ENCODE measurements around the gene MSX1. TPM values are rescaled to one million over a fixed set of nuclear protein-coding genes. Genes with fewer than 3 reads are reported as not detected.

The MSX1 gene
- total RNA-seq, 1 donor from 2014 or later = 1.6 TPM

DNA sequence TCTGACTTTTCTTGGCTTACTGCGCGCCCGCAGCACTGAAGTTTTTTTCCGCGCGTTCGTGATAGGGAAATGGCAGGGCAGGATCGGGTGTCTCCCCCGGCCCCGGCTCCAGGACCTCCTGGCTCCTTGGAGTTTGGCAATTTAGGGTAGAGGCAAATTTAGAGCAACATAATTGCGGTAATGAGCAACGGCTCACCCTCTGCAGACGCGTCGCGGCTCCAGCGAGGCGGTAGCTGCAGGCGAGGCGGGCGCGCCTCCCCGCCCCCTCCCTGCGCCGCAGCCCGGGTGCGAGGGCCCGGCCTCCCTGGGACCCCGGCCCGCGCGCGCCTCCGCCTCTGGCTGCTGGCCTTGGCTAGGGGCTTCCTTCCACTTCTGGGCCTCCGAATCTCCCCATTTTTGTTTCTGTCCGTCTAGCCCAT is 6.2 kb downstream of the MSX1 start:
- no peak for DNase-seq (ENCODE audit: low read depth)
- peak overlapping the region; percentile 28 for H3K4me3 ChIP-seq (ENCODE audit: low read depth, low read length)
- TF ChIP-seq, protein P1, sequence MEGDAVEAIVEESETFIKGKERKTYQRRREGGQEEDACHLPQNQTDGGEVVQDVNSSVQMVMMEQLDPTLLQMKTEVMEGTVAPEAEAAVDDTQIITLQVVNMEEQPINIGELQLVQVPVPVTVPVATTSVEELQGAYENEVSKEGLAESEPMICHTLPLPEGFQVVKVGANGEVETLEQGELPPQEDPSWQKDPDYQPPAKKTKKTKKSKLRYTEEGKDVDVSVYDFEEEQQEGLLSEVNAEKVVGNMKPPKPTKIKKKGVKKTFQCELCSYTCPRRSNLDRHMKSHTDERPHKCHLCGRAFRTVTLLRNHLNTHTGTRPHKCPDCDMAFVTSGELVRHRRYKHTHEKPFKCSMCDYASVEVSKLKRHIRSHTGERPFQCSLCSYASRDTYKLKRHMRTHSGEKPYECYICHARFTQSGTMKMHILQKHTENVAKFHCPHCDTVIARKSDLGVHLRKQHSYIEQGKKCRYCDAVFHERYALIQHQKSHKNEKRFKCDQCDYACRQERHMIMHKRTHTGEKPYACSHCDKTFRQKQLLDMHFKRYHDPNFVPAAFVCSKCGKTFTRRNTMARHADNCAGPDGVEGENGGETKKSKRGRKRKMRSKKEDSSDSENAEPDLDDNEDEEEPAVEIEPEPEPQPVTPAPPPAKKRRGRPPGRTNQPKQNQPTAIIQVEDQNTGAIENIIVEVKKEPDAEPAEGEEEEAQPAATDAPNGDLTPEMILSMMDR (conservative IDR thresholded peaks at IDR 0.05; ENCODE audit: low read depth, low read length) = no peak

GRCh38 chr4:4866124-4866865 is 6.8 kb downstream of the MSX1 start:
- peak overlapping the region; percentile 28 for H3K4me3 ChIP-seq (ENCODE audit: low read depth, low read length)
- no peak for DNase-seq (ENCODE audit: low read depth)
- TF ChIP-seq, protein P1 (conservative IDR thresholded peaks at IDR 0.05; ENCODE audit: low read depth, low read length) = no peak

DNA sequence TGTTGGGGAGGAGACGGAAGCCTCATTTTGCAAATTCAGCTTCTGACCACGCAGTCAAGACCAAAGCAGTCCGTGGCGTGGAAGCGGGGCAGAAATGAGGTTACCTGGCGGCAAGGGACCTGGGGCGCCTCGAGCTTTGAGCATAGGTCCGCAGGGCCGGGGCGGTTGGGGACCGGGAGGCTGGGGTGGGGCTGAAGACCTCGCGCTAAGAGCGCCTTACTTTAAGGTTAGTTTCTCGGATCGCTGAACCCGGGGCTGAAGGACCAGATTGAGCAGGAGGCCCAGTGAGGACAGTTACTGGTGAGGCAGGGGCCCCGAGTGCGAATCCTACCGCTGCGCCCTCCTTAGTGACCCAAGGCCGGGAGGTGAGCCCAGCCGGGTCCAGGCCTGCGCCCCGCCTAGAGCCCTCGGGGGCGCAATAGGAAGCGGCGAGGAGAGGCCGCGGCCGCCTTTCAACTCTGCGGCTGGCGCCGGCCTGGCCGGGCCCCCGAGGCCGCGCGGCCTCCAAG is 7.5 kb downstream of the MSX1 start:
- H3K4me3 ChIP-seq (ENCODE audit: low read depth, low read length) = no peak overlapping the region
- TF ChIP-seq, protein P1 (conservative IDR thresholded peaks at IDR 0.05; ENCODE audit: low read depth, low read length) = no peak
- no peak for DNase-seq (ENCODE audit: low read depth)

- DNase-seq (ENCODE audit: low read depth) = no peak
- TF ChIP-seq, protein P1 (conservative IDR thresholded peaks at IDR 0.05; ENCODE audit: low read depth, low read length) = peak; percentile 31
Measured at GRCh38 chr4:4867375-4868039, 8.0 kb downstream of the MSX1 start.

GRCh38 chr4:4868040-4868757 is 8.7 kb downstream of the MSX1 start:
- TF ChIP-seq, protein P1 (conservative IDR thresholded peaks at IDR 0.05; ENCODE audit: low read depth, low read length) = no peak
- DNase-seq (ENCODE audit: low read depth) = no peak
- no peak overlapping the region for H3K4me3 ChIP-seq (ENCODE audit: low read depth, low read length)

More at GRCh38 chr4:4867375-4868039, 8.0 kb downstream of the MSX1 start:
- no peak overlapping the region for H3K4me3 ChIP-seq (ENCODE audit: low read depth, low read length)

DNA sequence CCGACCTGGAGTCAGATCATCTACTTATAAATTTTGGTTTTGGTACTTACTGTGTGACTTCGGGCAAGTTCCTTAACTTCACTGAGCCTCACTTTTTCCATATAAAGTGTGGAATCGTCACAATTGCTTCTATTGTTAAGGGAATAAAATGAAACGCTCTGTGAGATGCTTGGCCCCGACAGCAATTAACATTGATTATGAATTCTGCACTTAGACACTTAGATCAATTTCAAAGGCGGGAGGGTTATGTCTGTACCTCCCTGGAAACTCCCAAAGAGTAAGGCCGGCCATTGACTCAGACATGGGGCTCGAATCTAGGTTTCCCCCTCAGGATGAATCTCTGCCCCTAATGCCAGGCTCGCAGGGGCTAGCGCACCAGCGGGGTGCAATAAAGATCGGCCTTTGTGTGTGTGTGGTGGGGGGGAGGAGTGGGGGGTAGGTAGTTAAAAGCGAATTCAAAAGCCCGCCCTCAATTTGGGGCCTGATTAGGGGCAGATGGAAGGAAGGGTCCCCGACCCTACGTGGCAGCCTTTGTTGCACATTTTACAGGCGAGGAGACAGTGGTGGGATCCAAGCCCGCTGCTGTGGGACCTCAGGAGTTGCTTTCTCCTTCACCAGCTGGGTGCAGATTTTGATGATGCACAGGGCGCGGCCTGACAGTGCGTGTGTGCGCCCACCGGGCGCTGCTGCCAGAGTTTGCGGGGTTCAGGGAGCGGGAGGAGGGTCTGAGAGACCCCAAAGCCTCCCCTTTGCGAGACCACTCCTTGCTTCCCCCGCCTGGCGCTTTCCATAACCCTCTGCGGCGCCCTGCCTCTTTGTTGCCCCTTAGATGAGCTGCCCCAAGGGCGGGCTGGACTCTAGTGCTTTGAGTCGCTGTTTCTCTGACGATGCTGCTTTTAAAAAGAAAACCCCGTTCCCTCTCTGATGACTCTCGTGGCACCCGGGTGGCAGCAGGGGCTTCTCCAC is 9.6 kb downstream of the MSX1 start:
- DNase-seq (ENCODE audit: low read depth) = no peak
- TF ChIP-seq, protein P1 (conservative IDR thresholded peaks at IDR 0.05; ENCODE audit: low read depth, low read length) = no peak
- H3K4me3 ChIP-seq (ENCODE audit: low read depth, low read length) = no peak overlapping the region

Measured in epithelial cell of proximal tubule (primary cell).